Astrocyte (in vitro differentiated cells and primary cell): ENCODE results near the gene WDR89.

Source experiments
- EZH2 ChIP-seq: IDR thresholded peaks from 2 replicates; pipeline ENCODE4 v1.6.1; 2012; ENCODE audit warnings: mild to moderate bottlenecking, low read length, inconsistent platforms; ENCODE audit not compliant: insufficient read depth
- TF ChIP-seq, protein P1 (sequence below): IDR thresholded peaks from 2 replicates; pipeline ENCODE4 v1.5.1; 2011; ENCODE audit warnings: low read depth, mild to moderate bottlenecking, inconsistent platforms, low read length, moderate library complexity; ENCODE audit not compliant: insufficient read depth

DNA sequence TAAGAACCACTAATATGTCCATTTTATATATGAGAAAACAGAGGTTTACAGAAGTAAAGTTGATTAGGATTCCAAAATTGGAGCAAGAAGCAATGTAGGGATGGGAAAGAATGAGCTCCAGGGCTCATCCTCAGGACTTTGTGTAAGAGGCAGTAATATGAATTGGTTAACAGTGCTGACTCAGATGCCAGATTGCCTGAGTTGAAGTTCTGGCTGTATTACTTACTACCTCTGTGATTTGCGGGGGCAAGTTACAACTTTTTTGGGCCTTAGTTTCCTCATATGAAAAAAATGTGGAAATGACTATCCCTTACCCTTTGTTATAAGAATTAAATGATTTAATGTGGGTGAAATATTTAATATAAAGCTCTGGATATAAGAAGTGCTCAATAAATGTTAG is 63.4 kb downstream of the WDR89 start:
- TF ChIP-seq, protein P1, sequence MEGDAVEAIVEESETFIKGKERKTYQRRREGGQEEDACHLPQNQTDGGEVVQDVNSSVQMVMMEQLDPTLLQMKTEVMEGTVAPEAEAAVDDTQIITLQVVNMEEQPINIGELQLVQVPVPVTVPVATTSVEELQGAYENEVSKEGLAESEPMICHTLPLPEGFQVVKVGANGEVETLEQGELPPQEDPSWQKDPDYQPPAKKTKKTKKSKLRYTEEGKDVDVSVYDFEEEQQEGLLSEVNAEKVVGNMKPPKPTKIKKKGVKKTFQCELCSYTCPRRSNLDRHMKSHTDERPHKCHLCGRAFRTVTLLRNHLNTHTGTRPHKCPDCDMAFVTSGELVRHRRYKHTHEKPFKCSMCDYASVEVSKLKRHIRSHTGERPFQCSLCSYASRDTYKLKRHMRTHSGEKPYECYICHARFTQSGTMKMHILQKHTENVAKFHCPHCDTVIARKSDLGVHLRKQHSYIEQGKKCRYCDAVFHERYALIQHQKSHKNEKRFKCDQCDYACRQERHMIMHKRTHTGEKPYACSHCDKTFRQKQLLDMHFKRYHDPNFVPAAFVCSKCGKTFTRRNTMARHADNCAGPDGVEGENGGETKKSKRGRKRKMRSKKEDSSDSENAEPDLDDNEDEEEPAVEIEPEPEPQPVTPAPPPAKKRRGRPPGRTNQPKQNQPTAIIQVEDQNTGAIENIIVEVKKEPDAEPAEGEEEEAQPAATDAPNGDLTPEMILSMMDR = no peak
- TF ChIP-seq EZH2 = no peak
